Spleen (tissue), 7 donors: ENCODE results near the gene TSC22D1.

Source experiments
- CTCF ChIP-seq, 11 experiments: fragments of 200-600 bp in 7 of 11; fragments of 450-650 bp in 4 of 11; sonication (generic) in 4 of 11; IDR thresholded peaks in 8 of 11; conservative IDR thresholded peaks in 3 of 11; 1 replicate in 7 of 11; 2 replicates in 4 of 11; pipeline versions ENCODE4 v1.4.0 to v1.8.0; 2016 to 2021; ENCODE audit warnings: antibody characterized with exemption in 11 of 11, inconsistent platforms in 4 of 11, mild to moderate bottlenecking in 1 of 11
- POLR2A ChIP-seq, 3 donors: fragments of 450-650 bp; IDR thresholded peaks; one replicate each; pipeline ENCODE4 v1.5.1; 2017; ENCODE audit warnings: antibody characterized with exemption in 3 of 3, mild to moderate bottlenecking in 1 of 3
- donor health status: DM: no; HTN: no; CAD: no; lungs with moderate emphysema.
- donor health status: DM: no; HTN: no; CAD: no.
- donor health status: DM: no; HTN: no; CAD: no.

GRCh38 chr13:44468874-44469273 is 107.3 kb downstream of the TSC22D1 start:
- TF ChIP-seq CTCF (IDR thresholded peaks at IDR 0.05 in 8 of 11, conservative IDR thresholded peaks at IDR 0.05 in 3 of 11), result no peak
- no peak for TF ChIP-seq POLR2A (IDR thresholded peaks at IDR 0.05)
